Measurements from ENCODE around the gene ATP9B. TPM values are rescaled to one million over a fixed set of nuclear protein-coding genes. Genes with fewer than 3 reads are reported as not detected.

The ATP9B gene
- total RNA-seq, 4 donors from 2014 or later = 26.0 to 37.4 (median 30.5) TPM

DNA sequence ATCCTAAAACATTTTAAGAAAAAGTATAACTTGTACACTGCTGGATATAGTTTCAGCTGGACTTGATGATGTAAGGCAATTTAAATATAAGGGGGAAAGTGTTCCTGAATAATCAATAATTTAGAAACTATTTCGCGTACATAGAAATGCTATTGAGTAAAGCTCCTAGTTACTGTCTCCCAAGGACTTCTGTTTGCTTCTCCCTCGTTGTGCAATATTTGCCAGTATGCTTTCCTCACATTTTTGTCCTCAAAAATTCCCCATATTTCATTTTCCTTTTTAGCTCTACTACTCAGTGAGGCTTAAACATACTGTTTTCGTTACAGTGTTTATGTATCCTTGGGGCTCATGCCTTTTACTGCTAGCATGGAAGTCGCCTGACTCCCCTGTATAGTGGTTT is 36.9 kb downstream of the ATP9B start:
- Histone ChIP-seq H3K4me3 (no peak overlapping the region), H3K4me1 (peaks cover 0 to 19% (median 15%) of the 10 kb centered on the region in 4 donors), H3K27me3 (no peaks in the 10 kb centered on the region), H3K27ac (replicated peaks in 1 of 4) (no peak overlapping the region), H3K9me3 (no peaks in the 10 kb centered on the region), H3K36me3 (no peaks in the 10 kb centered on the region)
- 83% methylated on average over 5 of the region's 5 CpGs for WGBS
- no peak for DNase-seq (ENCODE audit: extremely low spot score)
- TF ChIP-seq, protein P1, sequence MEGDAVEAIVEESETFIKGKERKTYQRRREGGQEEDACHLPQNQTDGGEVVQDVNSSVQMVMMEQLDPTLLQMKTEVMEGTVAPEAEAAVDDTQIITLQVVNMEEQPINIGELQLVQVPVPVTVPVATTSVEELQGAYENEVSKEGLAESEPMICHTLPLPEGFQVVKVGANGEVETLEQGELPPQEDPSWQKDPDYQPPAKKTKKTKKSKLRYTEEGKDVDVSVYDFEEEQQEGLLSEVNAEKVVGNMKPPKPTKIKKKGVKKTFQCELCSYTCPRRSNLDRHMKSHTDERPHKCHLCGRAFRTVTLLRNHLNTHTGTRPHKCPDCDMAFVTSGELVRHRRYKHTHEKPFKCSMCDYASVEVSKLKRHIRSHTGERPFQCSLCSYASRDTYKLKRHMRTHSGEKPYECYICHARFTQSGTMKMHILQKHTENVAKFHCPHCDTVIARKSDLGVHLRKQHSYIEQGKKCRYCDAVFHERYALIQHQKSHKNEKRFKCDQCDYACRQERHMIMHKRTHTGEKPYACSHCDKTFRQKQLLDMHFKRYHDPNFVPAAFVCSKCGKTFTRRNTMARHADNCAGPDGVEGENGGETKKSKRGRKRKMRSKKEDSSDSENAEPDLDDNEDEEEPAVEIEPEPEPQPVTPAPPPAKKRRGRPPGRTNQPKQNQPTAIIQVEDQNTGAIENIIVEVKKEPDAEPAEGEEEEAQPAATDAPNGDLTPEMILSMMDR (IDR thresholded peaks at IDR 0.05) = no peak
- TF ChIP-seq EP300 (IDR thresholded peaks at IDR 0.05) = no peak
- no peak for TF ChIP-seq POLR2A (IDR thresholded peaks at IDR 0.05; ENCODE audit: low read depth)
- no peak for TF ChIP-seq POLR2AphosphoS5 (IDR thresholded peaks at IDR 0.05)
- intact Hi-C loops (cut with DNase I) = no loop called here

DNA sequence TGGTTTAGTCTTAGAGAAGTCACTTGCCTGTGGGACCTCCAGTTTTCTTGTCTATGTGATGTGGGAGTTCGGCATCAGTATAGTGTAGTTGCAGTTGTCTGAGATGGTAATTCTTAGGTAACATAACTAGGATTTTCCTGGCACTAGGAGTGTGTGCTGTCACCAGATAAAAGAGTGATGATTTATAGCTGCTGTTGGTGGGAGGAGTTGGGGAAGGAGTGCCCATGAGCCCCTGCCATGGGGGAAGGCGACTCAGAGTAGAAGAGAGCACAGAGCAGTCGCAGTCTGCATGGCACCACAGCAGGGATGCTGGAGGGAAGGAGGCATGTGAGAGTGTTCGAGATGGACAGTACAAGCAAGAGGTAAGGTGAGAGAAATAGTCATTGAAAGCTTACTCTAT is 38.7 kb downstream of the ATP9B start:
- Histone ChIP-seq H3K9me3 (no peaks in the 10 kb centered on the region), H3K27me3 (no peaks in the 10 kb centered on the region), H3K36me3 (no peaks in the 10 kb centered on the region), H3K4me1 (peaks cover 0 to 19% (median 15%) of the 10 kb centered on the region in 4 donors), H3K4me3 (no peak overlapping the region), H3K27ac (replicated peaks in 1 of 4) (no peak overlapping the region)
- no peak for DNase-seq (ENCODE audit: extremely low spot score)
- 90% methylated on average over 4 of the region's 4 CpGs for WGBS
- TF ChIP-seq, protein P1 (IDR thresholded peaks at IDR 0.05) = no peak
- TF ChIP-seq EP300 (IDR thresholded peaks at IDR 0.05) (no peak), POLR2A (IDR thresholded peaks at IDR 0.05; ENCODE audit: low read depth) (no peak), POLR2AphosphoS5 (IDR thresholded peaks at IDR 0.05) (no peak)
- intact Hi-C loops (cut with DNase I) = no loop called here

DNA sequence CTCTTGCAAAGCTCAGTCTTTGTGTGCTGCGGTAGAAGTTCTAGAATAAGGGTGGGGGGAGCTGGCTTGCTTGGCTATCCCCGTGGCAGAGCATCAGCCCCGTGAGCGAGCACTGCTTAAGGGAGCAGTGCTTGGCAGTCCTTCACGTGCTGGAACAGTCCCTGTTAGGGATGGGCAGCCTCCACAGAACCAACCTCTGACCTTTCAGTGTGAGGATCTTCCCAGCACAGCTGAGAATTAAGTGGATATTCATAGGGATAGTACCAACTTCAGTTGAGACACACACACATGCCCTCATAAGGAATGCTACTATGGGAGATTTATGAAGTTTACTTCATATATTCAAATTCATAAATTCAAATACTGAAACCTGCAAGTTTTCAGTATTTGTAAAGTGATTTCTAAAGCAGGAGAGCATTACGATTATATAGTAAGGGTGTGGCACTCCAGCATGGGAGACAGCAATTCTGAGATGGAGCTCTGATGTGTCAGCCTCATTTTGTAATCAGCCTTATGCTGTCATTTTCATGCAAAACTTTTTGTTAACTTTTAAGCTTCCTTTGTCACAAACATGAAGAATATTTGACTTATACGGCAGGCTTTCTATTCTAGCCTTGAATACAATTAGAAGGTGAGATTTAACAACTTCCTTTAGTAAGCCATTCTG is 39.5 kb downstream of the ATP9B start:
- intact Hi-C loops (cut with DNase I) = no loop called here
- 51% methylated on average over 7 of the region's 7 CpGs for WGBS
- no peaks in the 10 kb centered on the region for H3K9me3 ChIP-seq
- TF ChIP-seq POLR2A (IDR thresholded peaks at IDR 0.05; ENCODE audit: low read depth) (no peak), POLR2AphosphoS5 (IDR thresholded peaks at IDR 0.05) (no peak), EP300 (IDR thresholded peaks at IDR 0.05) (no peak)
- TF ChIP-seq, protein P1 (IDR thresholded peaks at IDR 0.05) = no peak
- DNase-seq (ENCODE audit: extremely low spot score) = no peak
- no peaks in the 10 kb centered on the region for H3K27me3 ChIP-seq
- no peak overlapping the region for H3K4me3 ChIP-seq
- peaks cover 0 to 19% (median 15%) of the 10 kb centered on the region in 4 donors for H3K4me1 ChIP-seq
- peaks cover 0 to 5% (median 4%) of the 10 kb centered on the region in 4 donors for H3K36me3 ChIP-seq
- H3K27ac ChIP-seq (replicated peaks in 1 of 4) = no peak overlapping the region

DNA sequence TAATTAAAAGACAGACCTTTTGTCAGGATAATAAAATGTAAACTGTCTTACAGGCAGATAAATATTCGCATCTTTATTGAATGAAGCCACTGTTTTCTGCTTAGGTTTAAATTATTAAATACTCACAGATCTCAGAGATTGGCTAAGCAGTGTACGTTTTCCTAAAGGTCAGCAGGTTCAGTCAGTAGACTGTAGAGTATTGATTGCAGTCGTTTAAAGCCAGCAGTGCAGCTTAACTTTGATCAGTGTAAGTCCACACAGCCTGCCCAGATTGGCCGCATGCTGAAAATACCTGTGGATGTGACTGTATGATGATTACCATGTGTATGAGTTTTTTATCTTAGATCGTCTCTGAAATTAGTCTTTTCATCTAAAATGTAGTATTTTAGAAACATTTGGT is 42.3 kb downstream of the ATP9B start:
- WGBS = 76% methylated on average over 5 of the region's 5 CpGs
- intact Hi-C loops (cut with DNase I) = no loop called here

More for the DNA sequence above, 42.3 kb downstream of the ATP9B start:
- no peak for DNase-seq (ENCODE audit: extremely low spot score)
- H3K9me3 ChIP-seq = no peaks in the 10 kb centered on the region
- peaks cover 8 to 15% (median 10%) of the 10 kb centered on the region in 4 donors for H3K36me3 ChIP-seq
- peaks cover 0 to 19% (median 15%) of the 10 kb centered on the region in 4 donors for H3K4me1 ChIP-seq
- no peak for TF ChIP-seq EP300 (IDR thresholded peaks at IDR 0.05)
- no peak for TF ChIP-seq POLR2AphosphoS5 (IDR thresholded peaks at IDR 0.05)
- TF ChIP-seq POLR2A (IDR thresholded peaks at IDR 0.05; ENCODE audit: low read depth) = no peak
- TF ChIP-seq, protein P1 (IDR thresholded peaks at IDR 0.05) = no peak
- H3K4me3 ChIP-seq = no peak overlapping the region
- H3K27ac ChIP-seq (replicated peaks in 1 of 4) = no peak overlapping the region
- no peaks in the 10 kb centered on the region for H3K27me3 ChIP-seq
